SK-N-MC (cell line): ENCODE results near the gene RTBDN.
A peak's percentile ranks its signal among the peaks of the same experiment; 100 is the strongest.
"Not testable (repeated sequence)": the region's sequence is repeated elsewhere in the genome, so short reads cannot be mapped to it uniquely, and the experiment has no call there.

Experiments
- DNase-seq: peaks from one replicate; pipeline ENCODE4 v3.0.0-alpha.2; 2011; ENCODE audit warnings: low read depth, low spot score
- H3K27ac ChIP-seq: fragments of 200-600 bp; sonication (generic); 2 replicates; pipeline ENCODE4 v1.5.1; 2016; ENCODE audit warnings: mixed run types
- H3K36me3 ChIP-seq: fragments of 200-600 bp; sonication (generic); 2 replicates; pipeline ENCODE4 v1.6.1; 2017; ENCODE audit warnings: antibody characterized with exemption, low read length, mixed read lengths; ENCODE audit not compliant: insufficient read depth
- H3K4me3 ChIP-seq: fragments of 200-600 bp; sonication (generic); 2 replicates; pipeline ENCODE4 v1.5.1; 2016
- H3K9ac ChIP-seq: fragments of 200-600 bp; sonication (generic); 2 replicates; pipeline ENCODE4 v1.8.0; 2017; ENCODE audit warnings: mixed run types, mixed read lengths; ENCODE audit not compliant: insufficient read length
- H3K9me3 ChIP-seq: fragments of 200-600 bp; sonication (generic); 2 replicates; pipeline ENCODE4 v1.6.1; 2017; ENCODE audit warnings: low read depth, mild to moderate bottlenecking, antibody characterized with exemption, low read length, moderate library complexity, mixed read lengths
- EZH2 ChIP-seq: fragments of 200-600 bp; sonication (generic); IDR thresholded peaks from one replicate; pipeline ENCODE4 v1.6.1; 2017; ENCODE audit warnings: antibody characterized with exemption
- FOXP2 ChIP-seq: optimal IDR thresholded peaks from 2 replicates; pipeline ENCODE3; 2011; ENCODE audit warnings: mild to moderate bottlenecking, moderate library complexity; ENCODE audit not compliant: insufficient read depth; ENCODE audit errors: extremely low read length, control extremely low read depth
- POLR2AphosphoS5 ChIP-seq: IDR thresholded peaks from 2 replicates; pipeline ENCODE4 v1.6.1; 2012; ENCODE audit warnings: mild to moderate bottlenecking, low read depth, low read length, borderline replicate concordance

Gene RTBDN

GRCh38 chr19:12864143-12864542, 29.8 kb upstream of the RTBDN start:
- DNase-seq = no peak
- Histone ChIP-seq H3K4me3 (no peak overlapping the region), H3K27ac (no peak overlapping the region), H3K9me3 (no peaks in the 10 kb centered on the region), H3K36me3 (no peaks in the 10 kb centered on the region; the same call in 1 of the 2 replicates), H3K9ac (no peak overlapping the region)
- TF ChIP-seq EZH2 = no peak
- no peak for TF ChIP-seq POLR2AphosphoS5
- no peak for TF ChIP-seq FOXP2

- no peak for DNase-seq
- Histone ChIP-seq H3K4me3 (no peak overlapping the region), H3K36me3 (peaks cover 5% of the 10 kb centered on the region; the same call in 1 of the 2 replicates), H3K9ac (no peak overlapping the region), H3K27ac (no peak overlapping the region), H3K9me3 (no peaks in the 10 kb centered on the region)
- TF ChIP-seq POLR2AphosphoS5 = no peak
- TF ChIP-seq FOXP2 = no peak
- TF ChIP-seq EZH2 = no peak
These were observed 25.2 kb upstream of the RTBDN start for GRCh38 chr19:12859546-12859945.

GRCh38 chr19:12858041-12858928, 23.9 kb upstream of the RTBDN start:
- no peak for DNase-seq
- H3K9me3 ChIP-seq = no peaks in the 10 kb centered on the region
- peaks cover 9% of the 10 kb centered on the region; the same call in 1 of the 2 replicates for H3K36me3 ChIP-seq
- H3K27ac ChIP-seq = no peak overlapping the region
- H3K4me3 ChIP-seq = no peak overlapping the region
- TF ChIP-seq EZH2 = no peak
- no peak for TF ChIP-seq FOXP2
- no peak for TF ChIP-seq POLR2AphosphoS5
- no peak overlapping the region for H3K9ac ChIP-seq

GRCh38 chr19:12856653-12857052, 22.3 kb upstream of the RTBDN start:
- TF ChIP-seq EZH2 (no peak), POLR2AphosphoS5 (no peak), FOXP2 (no peak)
- Histone ChIP-seq H3K9ac (no peak overlapping the region), H3K9me3 (no peaks in the 10 kb centered on the region), H3K27ac (no peak overlapping the region), H3K4me3 (no peak overlapping the region), H3K36me3 (peaks cover 9% of the 10 kb centered on the region; the same call in 1 of the 2 replicates)
- no peak for DNase-seq

- H3K36me3 ChIP-seq = peaks cover 4% of the 10 kb centered on the region; the same call in 1 of the 2 replicates
- TF ChIP-seq EZH2 = no peak
- TF ChIP-seq FOXP2 = no peak
- TF ChIP-seq POLR2AphosphoS5 = no peak
- H3K27ac ChIP-seq = no peak overlapping the region
- DNase-seq = no peak
- no peaks in the 10 kb centered on the region for H3K9me3 ChIP-seq
- peak overlapping the region; percentile 23; the same call in 1 of the 2 replicates for H3K4me3 ChIP-seq
- no peak overlapping the region for H3K9ac ChIP-seq
These were observed 13.1 kb upstream of the RTBDN start for GRCh38 chr19:12847159-12848139.

GRCh38 chr19:12846613-12847012, 12.2 kb upstream of the RTBDN start:
- not testable (repeated sequence) for H3K4me3 ChIP-seq, H3K27ac ChIP-seq, H3K9me3 ChIP-seq, H3K36me3 ChIP-seq, DNase-seq, H3K9ac ChIP-seq

- H3K4me3 ChIP-seq = no peak overlapping the region
- H3K36me3 ChIP-seq = peaks cover 4% of the 10 kb centered on the region; the same call in 1 of the 2 replicates
- TF ChIP-seq POLR2AphosphoS5 (no peak), EZH2 (no peak), FOXP2 (no peak)
- no peaks in the 10 kb centered on the region for H3K9me3 ChIP-seq
- no peak overlapping the region for H3K9ac ChIP-seq
- no peak for DNase-seq
- no peak overlapping the region for H3K27ac ChIP-seq
These were observed 9.8 kb upstream of the RTBDN start for GRCh38 chr19:12843999-12844732.

- H3K4me3 ChIP-seq = no peak overlapping the region
- no peak overlapping the region for H3K27ac ChIP-seq
- H3K36me3 ChIP-seq = peaks cover 4% of the 10 kb centered on the region; the same call in 1 of the 2 replicates
- H3K9ac ChIP-seq = no peak overlapping the region
- TF ChIP-seq EZH2 (no peak), FOXP2 (no peak), POLR2AphosphoS5 (no peak)
- no peak for DNase-seq
- H3K9me3 ChIP-seq = no peaks in the 10 kb centered on the region
These were observed 8.9 kb upstream of the RTBDN start for GRCh38 chr19:12843328-12843727.
